Measurements from ENCODE around the gene NRDC. TPM values are rescaled to one million over a fixed set of nuclear protein-coding genes. Genes with fewer than 3 reads are reported as not detected.

Gene NRDC
- total RNA-seq, result 76.5 and 86.9 TPM in 2 replicates

GRCh38 chr1:51878616-51879336 is at the start of gene NRDC:
Gene NRDC, minus strand, starts transcription at chr1:51878727. Its CDS starts 112 bp downstream, at chr1:51878615.

Small RNA genes within 50 kb of the gene (small RNA-seq; reads per million reads assigned to genes)
- not detected for gene AL050343.2

Other genes starting within 250 kb of the NRDC start
- 7.2 and 7.9 TPM in 2 replicates for gene RAB3B, start 112.0 kb upstream of the NRDC start, total RNA-seq
- gene KTI12, start 155.1 kb upstream of the NRDC start, total RNA-seq, result 12.5 and 14.2 TPM in 2 replicates
- 47.0 and 49.3 TPM in 2 replicates for gene TXNDC12, start 176.5 kb upstream of the NRDC start, total RNA-seq
- gene BTF3L4, start 177.6 kb upstream of the NRDC start, total RNA-seq, result 75.6 and 81.3 TPM in 2 replicates